AG04450 (cell line): ENCODE data around the gene PRKG1. TPM values are rescaled to one million over a fixed set of nuclear protein-coding genes. Genes with fewer than 3 reads are reported as not detected.

Source experiments
- CTCF ChIA-PET: fragments of 300-600, 350-600 bp; formaldehyde crosslinking; extraction: SDS; loops from one replicate; lab custom pipeline; 2022; ENCODE audit warnings: antibody characterized with exemption, inconsistent platforms; lab: Charles Lee
- POLR2A ChIA-PET: fragments of 350-600 bp; formaldehyde crosslinking; extraction: SDS; loops from one replicate; lab custom pipeline; 2021; ENCODE audit warnings: antibody characterized with exemption, inconsistent platforms; lab: Yijun Ruan, JAX
- DNase-seq: peaks from one replicate; pipeline ENCODE4 v3.0.0-alpha.2; 2011; ENCODE audit warnings: low read depth, low spot score
- H3K27ac ChIP-seq: one replicate; pipeline ENCODE4 v1.5.1; 2012; ENCODE audit warnings: low read depth, low read length, control low read depth
- H3K27me3 ChIP-seq: one replicate; pipeline ENCODE4 v1.6.0; 2012; ENCODE audit warnings: low read length; ENCODE audit not compliant: control insufficient read depth, insufficient read depth
- H3K4me3 ChIP-seq: 2 replicates; pipeline ENCODE4 v1.5.1; 2011; ENCODE audit warnings: mild to moderate bottlenecking, low read depth, low read length, control low read depth
- H3K9me3 ChIP-seq: 2 replicates; pipeline ENCODE4 v1.5.1; 2012; ENCODE audit warnings: low read length; ENCODE audit not compliant: control insufficient read depth, insufficient read depth
- polyA plus RNA-seq: library from polyadenylated mRNA; depleted of rRNA; stranded (reverse); fragments of >200 nt; gene quantifications from 2 replicates; pipeline ENCODE4 v1.2.3, GENCODE V29; 2011
- TF ChIP-seq, protein P1 (sequence below): IDR thresholded peaks from 2 replicates; pipeline ENCODE4 v1.5.1; 2011; ENCODE audit warnings: low read depth, low read length, control low read depth, inconsistent platforms

Gene PRKG1
- polyA plus RNA-seq, 1 experiment: 19.0 TPM

DNA sequence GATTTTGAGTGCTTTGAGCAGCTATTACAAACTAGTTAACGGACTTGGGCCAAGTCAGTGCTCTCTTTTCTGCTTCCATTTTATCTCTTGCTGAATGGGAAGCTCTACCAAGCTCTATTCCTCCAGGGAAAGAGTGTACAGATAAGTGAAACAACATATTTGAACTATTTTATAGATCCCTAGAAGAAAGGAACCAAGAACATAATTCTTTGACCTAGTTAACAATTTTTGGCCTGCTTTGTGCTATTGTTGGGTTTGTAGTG lies 244.8 kb downstream of the PRKG1 start:
- Histone ChIP-seq H3K9me3 (no peaks in the 10 kb centered on the region), H3K4me3 (no peak overlapping the region), H3K27ac (no peak overlapping the region), H3K27me3 (no peaks in the 10 kb centered on the region)
- CTCF ChIA-PET: no interaction called here
- TF ChIP-seq, protein P1, sequence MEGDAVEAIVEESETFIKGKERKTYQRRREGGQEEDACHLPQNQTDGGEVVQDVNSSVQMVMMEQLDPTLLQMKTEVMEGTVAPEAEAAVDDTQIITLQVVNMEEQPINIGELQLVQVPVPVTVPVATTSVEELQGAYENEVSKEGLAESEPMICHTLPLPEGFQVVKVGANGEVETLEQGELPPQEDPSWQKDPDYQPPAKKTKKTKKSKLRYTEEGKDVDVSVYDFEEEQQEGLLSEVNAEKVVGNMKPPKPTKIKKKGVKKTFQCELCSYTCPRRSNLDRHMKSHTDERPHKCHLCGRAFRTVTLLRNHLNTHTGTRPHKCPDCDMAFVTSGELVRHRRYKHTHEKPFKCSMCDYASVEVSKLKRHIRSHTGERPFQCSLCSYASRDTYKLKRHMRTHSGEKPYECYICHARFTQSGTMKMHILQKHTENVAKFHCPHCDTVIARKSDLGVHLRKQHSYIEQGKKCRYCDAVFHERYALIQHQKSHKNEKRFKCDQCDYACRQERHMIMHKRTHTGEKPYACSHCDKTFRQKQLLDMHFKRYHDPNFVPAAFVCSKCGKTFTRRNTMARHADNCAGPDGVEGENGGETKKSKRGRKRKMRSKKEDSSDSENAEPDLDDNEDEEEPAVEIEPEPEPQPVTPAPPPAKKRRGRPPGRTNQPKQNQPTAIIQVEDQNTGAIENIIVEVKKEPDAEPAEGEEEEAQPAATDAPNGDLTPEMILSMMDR: no peak
- POLR2A ChIA-PET: interaction anchor here (0.6 kb wide), 1 partner anchor 252 kb away, joined by 3 read pairs; no protein-coding TSS in a partner anchor
- DNase-seq: no peak

DNA sequence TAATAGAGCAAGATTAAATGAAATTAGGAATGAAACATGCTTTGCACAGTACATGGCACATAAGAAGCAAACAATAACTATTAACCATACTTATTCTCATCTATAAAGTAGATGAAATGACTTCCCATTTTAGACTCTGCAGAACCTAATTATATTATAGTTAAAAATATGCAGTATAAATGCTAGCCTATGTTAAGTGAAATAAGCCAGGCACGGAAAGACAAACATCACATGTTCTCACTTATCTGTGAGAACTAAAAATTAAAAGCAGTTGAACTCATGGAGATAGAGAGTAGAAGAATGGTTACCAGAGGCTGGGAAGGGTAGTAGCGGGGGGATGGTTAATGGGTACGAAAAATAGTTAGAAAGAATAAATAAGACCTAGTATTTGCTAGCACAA lies 247.0 kb downstream of the PRKG1 start:
- Histone ChIP-seq H3K9me3 (no peaks in the 10 kb centered on the region), H3K27ac (no peak overlapping the region), H3K4me3 (no peak overlapping the region), H3K27me3 (no peaks in the 10 kb centered on the region)
- TF ChIP-seq, protein P1: no peak
- POLR2A ChIA-PET: no interaction called here
- CTCF ChIA-PET: interaction anchor here (1.5 kb wide), 1 partner anchor 258 kb away, joined by 3 read pairs; no protein-coding TSS in a partner anchor
- DNase-seq: no peak

DNA sequence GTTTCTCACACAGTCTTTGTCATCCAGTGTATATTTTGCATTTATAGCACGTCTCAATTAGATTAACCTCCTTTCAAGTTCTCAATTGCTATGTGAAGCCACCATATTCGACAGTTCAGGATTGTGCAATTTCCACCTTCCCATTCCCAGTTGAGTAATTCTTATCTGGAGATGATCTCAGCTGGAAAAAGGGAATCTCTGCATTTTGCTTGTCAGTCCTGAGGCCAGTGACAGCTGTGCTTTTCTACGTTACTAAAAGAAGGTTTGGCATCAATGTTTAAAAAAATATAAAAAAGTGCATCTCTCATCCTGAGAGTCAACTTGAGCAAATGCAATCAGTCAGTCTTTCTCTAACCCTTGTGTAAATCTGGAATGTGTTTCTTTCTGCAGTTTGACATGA lies 247.7 kb downstream of the PRKG1 start:
- Histone ChIP-seq H3K27ac (no peak overlapping the region), H3K4me3 (no peak overlapping the region), H3K27me3 (no peaks in the 10 kb centered on the region), H3K9me3 (no peaks in the 10 kb centered on the region)
- POLR2A ChIA-PET: no interaction called here
- TF ChIP-seq, protein P1: no peak
- CTCF ChIA-PET: no interaction called here
- no peak for DNase-seq

DNA sequence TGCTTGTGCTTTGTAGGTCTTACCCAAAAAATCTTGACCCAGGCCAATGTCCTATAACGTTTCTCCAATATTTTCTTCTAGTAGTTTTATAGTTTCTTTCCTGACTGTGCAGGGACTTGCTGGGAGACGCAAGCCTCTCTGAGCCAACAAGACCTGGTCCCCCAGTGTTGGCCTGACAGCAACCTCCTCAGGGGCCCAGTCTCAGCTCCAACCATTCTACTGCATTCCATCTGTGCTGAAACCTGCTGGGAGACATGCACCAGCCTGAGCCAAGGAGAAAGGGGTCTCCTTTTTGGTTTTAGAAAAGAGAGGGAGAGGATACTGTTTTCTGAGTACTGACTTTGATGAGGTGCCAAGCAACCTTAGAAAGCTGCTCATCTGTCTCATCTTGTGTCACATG lies 251.4 kb downstream of the PRKG1 start:
- POLR2A ChIA-PET: no interaction called here
- TF ChIP-seq, protein P1: no peak
- Histone ChIP-seq H3K27ac (no peak overlapping the region), H3K4me3 (no peak overlapping the region), H3K9me3 (no peaks in the 10 kb centered on the region), H3K27me3 (no peaks in the 10 kb centered on the region)
- CTCF ChIA-PET: no interaction called here
- no peak for DNase-seq

DNA sequence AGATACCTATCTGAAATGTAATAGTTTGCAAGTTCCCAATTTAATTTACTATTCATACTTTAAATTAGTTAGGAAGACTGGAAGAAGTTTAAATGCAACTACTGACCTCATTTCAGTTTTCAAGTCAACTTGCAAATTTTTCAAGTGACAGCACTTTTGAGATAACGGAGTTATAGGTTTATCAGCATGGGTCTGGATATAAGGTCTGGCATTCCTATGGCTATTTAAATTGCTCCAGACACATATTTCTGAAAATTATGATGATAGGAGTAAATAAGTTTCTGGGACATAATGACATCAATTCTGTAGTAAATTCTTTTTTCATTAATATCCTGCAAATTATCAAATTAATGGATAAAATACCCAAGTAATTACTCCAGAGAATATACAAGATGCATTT lies 251.9 kb downstream of the PRKG1 start:
- Histone ChIP-seq H3K27me3 (no peaks in the 10 kb centered on the region), H3K4me3 (no peak overlapping the region), H3K9me3 (no peaks in the 10 kb centered on the region), H3K27ac (no peak overlapping the region)
- TF ChIP-seq, protein P1: no peak
- ChIA-PET CTCF (no interaction called here), POLR2A (no interaction called here)
- no peak for DNase-seq
